B cell (primary cell): ENCODE results near the gene PTGER4. TPM values are rescaled to one million over a fixed set of nuclear protein-coding genes. Genes with fewer than 3 reads are reported as not detected.

Experiments used
- ATAC-seq: fragments of 200-7000 bp; cut with Tn5 transposase; one replicate; pipeline ENCODE4 v1.10.0; 2021; ENCODE audit warnings: low read depth, mild to moderate bottlenecking, moderate number of reproducible peaks, moderate library complexity
- CTCF ChIA-PET: fragments of 350-600 bp; sonication (Branson Sonifier 250); formaldehyde crosslinking; loops from one replicate; lab custom pipeline; 2021; ENCODE audit warnings: antibody characterized with exemption, inconsistent platforms; lab: Charles Lee
- POLR2A ChIA-PET: fragments of 350-600 bp; sonication (Branson Sonifier 250); formaldehyde crosslinking; loops from one replicate; lab custom pipeline; 2021; ENCODE audit warnings: antibody characterized with exemption; lab: Charles Lee
- DNase-seq: peaks from one replicate; pipeline ENCODE4 v3.0.0; 2013
- H2AFZ ChIP-seq: 2 replicates; pipeline ENCODE4 v1.6.1; 2012; ENCODE audit warnings: mild to moderate bottlenecking, low read depth, low read length; ENCODE audit not compliant: insufficient read depth, poor library complexity, severe bottlenecking
- H3K27ac ChIP-seq, 2 donors: 1 replicate in 1 of 2; 2 replicates in 1 of 2; pipeline ENCODE4 v1.5.1; 2012 to 2013; ENCODE audit warnings: low read length in 2 of 2, mild to moderate bottlenecking in 2 of 2, moderate library complexity in 1 of 2
- H3K27me3 ChIP-seq, 4 experiments: fragments of 200-600 bp in 1 of 4; sonication (generic) in 1 of 4; replicated peaks in 1 of 4; 1 replicate in 2 of 4; 2 replicates in 2 of 4; pipeline versions ENCODE4 v1.6.1 to v1.7.0; 2013 to 2016; ENCODE audit warnings: low read length in 3 of 4, mild to moderate bottlenecking in 2 of 4, mixed read lengths in 1 of 4, moderate library complexity in 1 of 4; ENCODE audit not compliant: insufficient read depth in 4 of 4, control insufficient read depth in 3 of 4; ENCODE audit errors: control extremely low read depth in 1 of 4
- H3K36me3 ChIP-seq, 2 experiments: replicated peaks in 1 of 2; 1 replicate in 1 of 2; 2 replicates in 1 of 2; pipeline versions ENCODE4 v1.6.1 to v1.7.1; 2013; ENCODE audit warnings: low read length in 1 of 2; ENCODE audit not compliant: insufficient read depth in 2 of 2, control insufficient read depth in 1 of 2; ENCODE audit errors: control extremely low read depth in 1 of 2, extremely low read depth in 1 of 2
- H3K4me1 ChIP-seq, 2 donors: fragments of 200-600 bp in 1 of 2; sonication (generic) in 1 of 2; 1 replicate in 1 of 2; 2 replicates in 1 of 2; pipeline versions ENCODE4 v1.5.1 to v1.6.1; 2013 to 2017; ENCODE audit warnings: low read length in 2 of 2; ENCODE audit not compliant: control insufficient read depth in 2 of 2, insufficient read depth in 2 of 2
- H3K4me2 ChIP-seq: replicated peaks from 2 replicates; pipeline ENCODE3; 2012; ENCODE audit warnings: mild to moderate bottlenecking, low read depth, low read length; ENCODE audit not compliant: poor library complexity, severe bottlenecking
- H3K4me3 ChIP-seq, 5 experiments: fragments of 200-600 bp in 1 of 5; sonication (generic) in 1 of 5; 1 replicate in 3 of 5; 2 replicates in 2 of 5; pipeline versions ENCODE4 v1.5.1 to v1.7.0; 2011 to 2016; ENCODE audit warnings: low read length in 4 of 5, mild to moderate bottlenecking in 4 of 5, low read depth in 2 of 5, control low read depth in 1 of 5, moderate library complexity in 1 of 5; ENCODE audit not compliant: insufficient read depth in 1 of 5; ENCODE audit errors: control extremely low read depth in 1 of 5, extremely low read depth in 1 of 5
- H3K79me2 ChIP-seq: fragments of 200-600 bp; sonication (generic); one replicate; pipeline ENCODE4 v1.6.0; 2016; ENCODE audit warnings: low read length; ENCODE audit not compliant: control insufficient read depth, insufficient read depth
- H3K9ac ChIP-seq: fragments of 200-600 bp; sonication (generic); 2 replicates; pipeline ENCODE4 v1.6.1; 2017; ENCODE audit warnings: mild to moderate bottlenecking, low read length, moderate library complexity
- H3K9me3 ChIP-seq, 3 donors: one replicate each; pipeline versions ENCODE4 v1.6.1 to v1.7.1; 2013; ENCODE audit warnings: low read length in 2 of 3; ENCODE audit not compliant: control insufficient read depth in 2 of 3, insufficient read depth in 1 of 3; ENCODE audit errors: control extremely low read depth in 1 of 3
- H4K20me1 ChIP-seq: 2 replicates; pipeline ENCODE4 v1.6.0; 2012; ENCODE audit warnings: mild to moderate bottlenecking, low read length; ENCODE audit not compliant: insufficient read depth, control insufficient read depth, poor library complexity, severe bottlenecking
- H3K27ac Mint-ChIP-seq: one replicate; pipeline ENCODE4 v1.8.0; 2021; ENCODE audit warnings: mixed read lengths
- H3K27me3 Mint-ChIP-seq: one replicate; pipeline ENCODE4 v1.8.0; 2021; ENCODE audit warnings: mixed read lengths
- H3K4me1 Mint-ChIP-seq: one replicate; pipeline ENCODE4 v1.8.0; 2021; ENCODE audit warnings: mixed read lengths
- H3K4me3 Mint-ChIP-seq: one replicate; pipeline ENCODE4 v1.8.0; 2021; ENCODE audit warnings: mixed read lengths
- H3K9me3 Mint-ChIP-seq: one replicate; pipeline ENCODE4 v1.8.0; 2022; ENCODE audit warnings: mixed read lengths; ENCODE audit not compliant: insufficient read depth
- EZH2 ChIP-seq: IDR thresholded peaks from 2 replicates; pipeline ENCODE4 v1.6.1; 2012; ENCODE audit warnings: borderline replicate concordance, low read depth, mild to moderate bottlenecking, moderate library complexity, low read length; ENCODE audit not compliant: insufficient read depth, poor library complexity, severe bottlenecking
- WGBS: methylation state at CpG from one replicate; pipeline ENCODE4 v1.1.5; 2013; ENCODE audit warnings: missing lambda C conversion rate; ENCODE audit not compliant: insufficient coverage; 5-methylcytosine and 5-hydroxymethylcytosine counted together
- intact Hi-C: fragments of 100-400 bp; cut with micrococcal nuclease; formaldehyde crosslinking; loops from one replicate; pipeline ENCODE4 v1.10.0; 2022
- polyA plus RNA-seq: library from polyadenylated mRNA; depleted of rRNA; stranded (reverse); fragments of >200 nt; gene quantifications from 2 replicates; pipeline ENCODE4 v1.2.3, GENCODE V29; 2012
- total RNA-seq, 2 donors: library from RNA; stranded (reverse); fragments of 120-200 nt in 1 of 2; gene quantifications; 1 replicate in 1 of 2; 2 replicates in 1 of 2; pipeline versions ENCODE4 v1.2.3 to v1.2.4, GENCODE V29; 2013 to 2022
- TF ChIP-seq, protein P1 (sequence below): fragments of 200-600 bp; IDR thresholded peaks from one replicate; pipeline ENCODE4 v1.8.0; 2022; ENCODE audit warnings: antibody characterized with exemption, mild to moderate bottlenecking

The PTGER4 gene
- total and polyA plus RNA-seq, 2 donors (not counting 1 experiment from before 2014, with no cell fraction given) = 26.3 to 76.7 TPM

DNA sequence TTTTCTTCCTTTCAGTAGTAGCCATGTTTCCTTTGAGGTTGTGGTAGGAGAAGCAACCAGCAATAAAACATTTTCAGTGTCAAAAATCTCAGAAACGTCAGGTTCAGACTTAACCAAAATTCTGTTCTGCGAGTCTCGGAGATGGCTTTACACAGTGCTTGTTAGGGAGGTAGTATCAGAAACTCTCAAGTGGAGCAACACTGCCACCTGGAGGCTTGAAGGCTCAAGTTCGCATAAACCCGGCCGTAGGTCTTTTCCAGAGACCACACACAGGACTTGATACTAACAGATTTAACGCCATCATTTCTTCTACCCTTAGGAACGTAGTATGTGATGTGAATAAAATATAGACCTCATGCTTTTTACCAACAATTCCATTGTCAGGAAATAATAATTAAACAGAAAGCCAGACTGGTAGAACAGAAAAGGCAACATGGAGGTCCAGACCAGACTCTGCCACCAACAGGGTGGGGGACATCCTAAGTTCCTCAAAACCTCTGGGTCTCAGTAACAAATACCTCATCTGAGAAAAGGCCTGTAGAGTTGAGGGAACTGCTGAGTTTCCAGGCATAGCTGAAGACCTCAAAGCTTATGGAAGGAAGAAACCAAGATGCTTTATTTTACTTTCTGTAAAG lies 8.5 kb downstream of the PTGER4 start:
- H3K4me3 Mint-ChIP-seq = peak overlapping the region; percentile 9
- Histone ChIP-seq H3K27ac (no peak overlapping the region), H3K4me3 (no peak overlapping the region), H3K9ac (peak overlapping the region; percentile 19), H3K36me3 (peaks cover 0 to 11% of the 10 kb centered on the region in 2 experiments), H3K9me3 (no peaks in the 10 kb centered on the region), H4K20me1 (no peaks in the 10 kb centered on the region), H2AFZ (peak overlapping the region; percentile 54), H3K4me1 (peaks cover 17 to 30% of the 10 kb centered on the region in 2 donors), H3K27me3 (no peaks in the 10 kb centered on the region), H3K79me2 (peaks cover 42% of the 10 kb centered on the region), H3K4me2 (peak overlapping the region; percentile 48)
- peak overlapping the region; percentile 5 for H3K27ac Mint-ChIP-seq
- H3K4me1 Mint-ChIP-seq = peaks cover 53% of the 10 kb centered on the region
- POLR2A ChIA-PET = no interaction called here
- intact Hi-C loops = loop anchor here (1.0 to 5.0 kb wide), 10 partner anchors 8 to 1109 kb away; no protein-coding TSS in a partner anchor
- DNase-seq (peak; percentile 91), ATAC-seq (peak; percentile 90)
- CTCF ChIA-PET = interaction anchor here (0.7 to 4.4 kb wide), 14 partner anchors 8 to 1092 kb away, joined by 3 to 63 read pairs (median 4); partner anchors contain the start of gene PTGER4
- H3K9me3 Mint-ChIP-seq = no peaks in the 10 kb centered on the region
- no peak for TF ChIP-seq EZH2
- TF ChIP-seq, protein P1, sequence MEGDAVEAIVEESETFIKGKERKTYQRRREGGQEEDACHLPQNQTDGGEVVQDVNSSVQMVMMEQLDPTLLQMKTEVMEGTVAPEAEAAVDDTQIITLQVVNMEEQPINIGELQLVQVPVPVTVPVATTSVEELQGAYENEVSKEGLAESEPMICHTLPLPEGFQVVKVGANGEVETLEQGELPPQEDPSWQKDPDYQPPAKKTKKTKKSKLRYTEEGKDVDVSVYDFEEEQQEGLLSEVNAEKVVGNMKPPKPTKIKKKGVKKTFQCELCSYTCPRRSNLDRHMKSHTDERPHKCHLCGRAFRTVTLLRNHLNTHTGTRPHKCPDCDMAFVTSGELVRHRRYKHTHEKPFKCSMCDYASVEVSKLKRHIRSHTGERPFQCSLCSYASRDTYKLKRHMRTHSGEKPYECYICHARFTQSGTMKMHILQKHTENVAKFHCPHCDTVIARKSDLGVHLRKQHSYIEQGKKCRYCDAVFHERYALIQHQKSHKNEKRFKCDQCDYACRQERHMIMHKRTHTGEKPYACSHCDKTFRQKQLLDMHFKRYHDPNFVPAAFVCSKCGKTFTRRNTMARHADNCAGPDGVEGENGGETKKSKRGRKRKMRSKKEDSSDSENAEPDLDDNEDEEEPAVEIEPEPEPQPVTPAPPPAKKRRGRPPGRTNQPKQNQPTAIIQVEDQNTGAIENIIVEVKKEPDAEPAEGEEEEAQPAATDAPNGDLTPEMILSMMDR = peak; percentile 87
- no peaks in the 10 kb centered on the region for H3K27me3 Mint-ChIP-seq
- WGBS = no CpG with 5 or more reads among the region's 8 CpGs

DNA sequence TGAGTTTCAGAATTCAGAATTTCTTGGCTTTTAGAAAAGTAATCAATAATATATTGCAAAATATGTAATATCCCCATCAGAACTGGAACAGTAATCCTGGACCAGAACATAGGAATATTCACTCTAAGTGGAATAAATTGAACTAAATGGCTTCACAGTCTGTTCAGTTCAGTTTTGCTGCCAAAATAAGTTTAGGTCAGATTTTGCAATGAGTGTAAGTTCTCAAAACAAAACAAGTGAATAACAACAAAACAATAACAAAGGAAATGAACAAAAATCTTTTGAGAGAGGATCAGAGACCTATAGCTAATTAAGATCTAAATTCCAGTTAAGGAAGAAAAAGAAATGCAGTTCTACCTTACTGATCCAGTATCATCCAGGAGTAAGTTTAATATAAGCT lies 9.3 kb downstream of the PTGER4 start:
- peaks cover 13 to 25% of the 10 kb centered on the region in 2 donors for H3K4me1 ChIP-seq
- ATAC-seq (no peak), DNase-seq (no peak)
- peak overlapping the region; percentile 43 for H3K27ac Mint-ChIP-seq
- H3K9me3 ChIP-seq = peaks cover 0 to under 1% (median 0%) of the 10 kb centered on the region in 3 donors
- no peak overlapping the region for H3K4me3 Mint-ChIP-seq
- intact Hi-C loops = loop anchor here (1.0 to 5.0 kb wide), 10 partner anchors 9 to 1110 kb away; no protein-coding TSS in a partner anchor
- H3K27ac ChIP-seq = no peak overlapping the region
- H4K20me1 ChIP-seq = no peaks in the 10 kb centered on the region
- H3K27me3 ChIP-seq = no peaks in the 10 kb centered on the region
- no peak overlapping the region for H3K9ac ChIP-seq
- H3K4me1 Mint-ChIP-seq = peaks cover 47% of the 10 kb centered on the region
- H3K4me2 ChIP-seq = no peak overlapping the region
- ChIA-PET CTCF (interaction anchor here (0.6 to 4.4 kb wide), 21 partner anchors 9 to 1118 kb away, joined by 3 to 63 read pairs (median 3); partner anchors contain the start of gene PTGER4), POLR2A (interaction anchor here (0.5 kb wide), 1 partner anchor 1612 kb away, joined by 3 read pairs; no protein-coding TSS in a partner anchor)
- H2AFZ ChIP-seq = no peak overlapping the region
- H3K36me3 ChIP-seq = peaks cover 0 to 15% of the 10 kb centered on the region in 2 experiments
- H3K9me3 Mint-ChIP-seq = no peaks in the 10 kb centered on the region
- no peak overlapping the region for H3K4me3 ChIP-seq
- H3K27me3 Mint-ChIP-seq = no peaks in the 10 kb centered on the region
- TF ChIP-seq, protein P1 = no peak
- TF ChIP-seq EZH2 = no peak
- H3K79me2 ChIP-seq = peaks cover 38% of the 10 kb centered on the region
